ENCODE measurements around the gene KDM5A.
"Not testable (repeated sequence)": the region's sequence is repeated elsewhere in the genome, so short reads cannot be mapped to it uniquely, and the experiment has no call there.

Gene KDM5A

DNA sequence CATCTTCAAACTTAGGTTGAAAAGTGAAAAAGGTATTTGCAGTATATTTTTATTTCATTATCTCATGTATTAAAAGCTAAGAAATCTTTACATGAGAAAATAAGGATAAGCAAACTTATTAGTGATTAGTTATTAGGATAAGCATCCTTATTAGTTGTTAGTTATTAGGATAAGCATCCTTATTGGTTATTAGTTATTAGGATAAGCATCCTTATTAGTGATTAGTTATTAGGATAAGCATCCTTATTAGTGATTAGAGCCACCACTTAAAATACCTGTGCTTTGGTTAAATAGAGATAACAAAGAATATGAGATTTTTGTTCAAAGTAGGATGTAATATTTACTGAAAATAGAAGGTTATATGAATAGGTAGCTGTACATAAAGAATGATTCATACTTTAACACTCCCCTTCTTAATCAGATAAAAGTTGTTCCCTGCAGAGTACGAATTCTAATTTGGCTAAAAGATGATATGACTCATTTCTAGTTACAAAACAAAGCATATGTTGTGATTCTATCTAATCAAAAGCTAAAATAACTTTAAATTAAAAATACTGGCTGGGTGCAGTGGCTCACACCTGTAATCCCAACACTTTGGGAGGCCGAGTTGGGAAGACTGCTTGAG, 56.4 kb downstream of the KDM5A start:
- no peak for DNase-seq

DNA sequence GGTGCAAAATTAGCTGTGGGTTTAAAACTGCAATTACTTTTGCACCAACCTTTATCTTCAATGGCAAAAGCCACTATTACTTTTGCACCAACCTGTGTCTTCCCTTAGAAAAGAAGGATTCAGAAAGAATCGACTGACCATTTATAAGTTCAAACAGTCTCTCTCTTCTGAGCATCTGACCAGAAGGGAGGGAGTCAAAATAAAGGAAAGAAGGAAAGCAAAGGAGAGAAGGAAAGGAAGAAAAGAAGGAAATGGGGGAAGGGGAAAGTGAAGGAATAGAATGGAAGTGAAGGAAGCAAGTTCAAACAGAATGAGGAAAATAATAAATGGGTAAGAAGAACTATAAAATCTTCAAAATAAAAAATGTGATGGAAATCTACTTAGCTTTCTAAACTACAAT, 57.8 kb downstream of the KDM5A start:
- DNase-seq = no peak

DNA sequence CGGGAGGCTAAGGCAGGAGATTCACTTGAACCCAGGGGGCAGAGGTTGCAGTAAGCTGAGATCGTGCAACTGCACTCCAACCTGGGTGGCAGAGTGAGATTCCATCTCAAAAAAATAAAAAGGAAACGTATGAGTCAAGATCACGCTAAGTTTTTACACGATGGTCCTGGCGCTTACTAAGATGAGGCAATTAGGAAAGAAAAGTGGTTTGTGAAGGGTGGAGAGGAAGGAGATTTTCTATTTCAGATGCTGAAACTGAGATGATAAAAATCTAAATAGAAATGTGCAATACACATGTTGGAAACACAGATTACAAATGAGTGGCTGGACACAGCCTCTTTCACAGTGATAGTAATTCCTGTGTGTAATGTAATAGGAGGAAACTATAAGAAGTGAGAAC, 63.2 kb downstream of the KDM5A start:
- DNase-seq = no peak

DNA sequence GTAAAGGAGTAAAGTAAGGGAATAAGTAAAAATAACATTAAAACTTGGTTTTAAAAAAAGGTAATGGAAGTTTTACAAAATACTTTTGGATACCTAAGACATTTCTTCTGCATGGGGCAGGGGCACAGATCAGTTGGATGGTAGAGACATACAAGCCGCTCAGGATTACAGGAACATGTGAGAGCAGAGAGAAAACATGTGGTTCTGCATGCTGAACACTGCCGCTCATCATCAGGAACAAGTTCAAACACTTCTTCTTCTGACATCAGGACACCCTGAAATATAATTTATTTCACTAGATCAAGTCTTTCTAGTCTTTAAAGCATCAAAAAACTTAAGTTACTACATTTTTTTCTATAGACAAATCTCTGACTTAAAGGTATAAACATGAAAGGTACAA, 65.6 kb downstream of the KDM5A start:
- no peak for DNase-seq

DNA sequence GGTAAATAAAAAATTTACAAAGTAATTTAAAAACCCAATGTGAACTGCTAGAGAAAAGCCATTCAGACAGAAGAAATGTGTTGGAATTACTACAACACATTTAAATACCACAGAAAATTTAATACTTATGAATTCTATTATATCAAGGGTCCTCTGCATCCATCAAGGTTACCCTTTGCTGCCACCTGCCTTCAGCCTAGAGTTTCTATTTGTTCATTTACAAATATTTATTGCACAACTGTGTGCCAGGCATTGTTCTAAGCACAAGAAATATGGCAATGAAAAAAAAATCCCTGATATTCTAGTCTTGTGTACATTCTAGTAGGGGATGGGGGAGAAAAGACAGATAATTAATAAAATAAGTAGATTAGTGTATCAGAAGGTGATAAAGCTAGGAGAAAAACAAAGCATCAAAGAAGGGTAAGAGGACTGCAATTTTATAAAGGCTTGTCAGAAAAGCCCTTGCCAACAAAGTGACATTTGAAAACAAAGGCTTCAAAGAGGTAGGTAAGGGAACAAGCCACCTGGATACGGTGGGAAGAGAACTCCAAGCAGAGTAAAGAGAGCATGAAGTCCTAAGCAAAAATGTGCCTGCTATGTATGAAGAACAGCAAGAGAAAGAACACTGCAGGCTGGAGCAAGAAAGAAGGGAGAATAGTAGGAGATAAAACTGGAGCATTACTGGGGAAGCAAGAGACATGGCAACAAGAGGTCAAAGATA, 67.4 kb downstream of the KDM5A start:
- DNase-seq = peak; percentile 11

- no peak for DNase-seq
These were observed 70.2 kb downstream of the KDM5A start for GRCh38 chr12:318759-319515.

GRCh38 chr12:308511-308910, 80.6 kb downstream of the KDM5A start:
- no peak for DNase-seq

DNA sequence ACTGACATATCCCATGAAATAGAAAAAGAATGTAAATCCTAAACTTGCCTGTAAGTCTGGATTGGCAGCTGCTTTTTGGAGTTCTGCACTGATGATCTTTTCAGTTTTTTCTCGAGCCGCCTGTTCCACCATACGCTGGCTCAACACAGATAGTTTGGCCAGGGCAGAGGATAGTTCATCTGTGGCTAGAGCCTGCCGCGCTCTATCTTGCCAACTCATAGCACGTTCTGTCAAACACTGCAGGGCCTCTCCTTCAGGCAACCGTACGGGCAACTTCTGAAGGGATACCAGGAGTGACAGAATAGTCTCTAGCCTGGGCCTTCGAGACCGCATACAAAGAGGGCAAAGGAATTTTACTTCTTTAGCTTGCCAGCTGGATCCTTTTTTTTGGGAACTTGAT, 81.7 kb downstream of the KDM5A start:
- no peak for DNase-seq

- DNase-seq = no peak
These were observed 84.3 kb downstream of the KDM5A start for GRCh38 chr12:304805-305204.

GRCh38 chr12:302766-303165, 86.4 kb downstream of the KDM5A start:
- not testable (repeated sequence) for DNase-seq

GRCh38 chr12:300166-300565, 89.0 kb downstream of the KDM5A start:
- DNase-seq = not testable (repeated sequence)

- not testable (repeated sequence) for DNase-seq
These were observed 89.6 kb downstream of the KDM5A start for GRCh38 chr12:299511-299910.

- DNase-seq = not testable (repeated sequence)
These were observed 91.1 kb downstream of the KDM5A start for GRCh38 chr12:298059-298458.

DNA sequence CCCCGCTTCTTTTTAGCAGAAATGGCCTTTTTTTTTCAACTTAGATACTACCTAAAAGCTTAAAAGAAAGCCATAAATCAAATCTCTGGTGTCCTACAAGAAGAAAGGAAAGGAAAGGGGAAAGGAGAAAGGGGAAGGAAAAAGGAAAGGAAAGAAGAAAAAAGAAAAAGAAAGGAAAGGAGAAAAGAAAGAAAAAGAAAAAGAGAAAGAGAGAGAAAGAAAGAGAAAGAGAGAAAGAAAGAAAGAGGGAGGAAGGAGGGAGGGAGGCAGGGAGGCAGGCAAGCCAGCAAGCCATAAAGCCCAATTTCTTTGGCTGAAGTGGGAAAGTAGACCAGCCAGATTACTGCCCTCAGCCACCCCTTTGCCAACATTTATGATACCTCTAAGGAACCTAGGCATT, 94.0 kb downstream of the KDM5A start:
- no peak for DNase-seq

- no peak for DNase-seq
These were observed 95.9 kb downstream of the KDM5A start for GRCh38 chr12:293199-293598.

DNA sequence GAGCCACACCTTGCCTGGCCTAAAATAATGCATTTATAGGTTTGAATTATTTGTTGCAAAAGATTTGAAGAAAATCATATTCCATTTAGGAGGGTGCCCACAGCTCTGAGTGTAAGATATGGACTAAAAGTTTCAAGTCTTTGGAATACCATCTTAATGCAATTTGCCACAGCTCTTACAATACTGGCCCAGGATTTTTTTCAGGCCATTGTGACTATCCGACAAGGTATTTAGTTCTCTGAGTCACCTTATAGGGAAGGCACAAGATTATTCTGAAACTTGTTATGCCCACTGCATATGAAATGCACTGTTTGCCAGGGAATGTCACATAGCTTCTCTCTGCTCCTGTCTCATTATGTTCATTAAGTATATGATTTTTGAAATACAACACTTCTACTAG, 96.9 kb downstream of the KDM5A start:
- DNase-seq = no peak

DNA sequence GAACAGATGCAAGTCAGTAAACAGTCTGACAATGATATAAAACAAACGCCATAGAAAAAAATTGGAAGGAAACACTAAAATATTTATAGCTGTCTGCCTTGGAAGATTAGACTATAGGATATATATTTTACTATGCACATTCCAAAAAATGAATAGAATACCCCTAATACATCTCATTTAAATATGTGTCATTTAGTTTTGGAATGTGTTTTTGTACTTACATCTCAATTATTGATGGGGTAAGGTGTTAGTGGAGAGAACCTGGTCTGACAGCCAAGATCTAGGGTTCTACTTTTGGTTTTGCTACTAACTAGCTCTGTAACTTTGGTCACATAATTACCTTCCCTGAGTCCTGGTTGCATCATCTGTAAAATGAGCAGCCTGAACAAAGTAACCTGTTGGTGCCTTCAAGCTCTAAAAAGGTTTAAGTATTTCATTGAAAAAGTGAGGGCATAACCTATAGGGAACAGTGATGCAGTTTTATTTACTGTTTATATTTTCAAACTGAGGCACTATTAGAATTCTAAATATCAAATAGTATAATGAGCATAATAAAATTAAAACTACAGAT, 97.9 kb downstream of the KDM5A start:
- no peak for DNase-seq

DNA sequence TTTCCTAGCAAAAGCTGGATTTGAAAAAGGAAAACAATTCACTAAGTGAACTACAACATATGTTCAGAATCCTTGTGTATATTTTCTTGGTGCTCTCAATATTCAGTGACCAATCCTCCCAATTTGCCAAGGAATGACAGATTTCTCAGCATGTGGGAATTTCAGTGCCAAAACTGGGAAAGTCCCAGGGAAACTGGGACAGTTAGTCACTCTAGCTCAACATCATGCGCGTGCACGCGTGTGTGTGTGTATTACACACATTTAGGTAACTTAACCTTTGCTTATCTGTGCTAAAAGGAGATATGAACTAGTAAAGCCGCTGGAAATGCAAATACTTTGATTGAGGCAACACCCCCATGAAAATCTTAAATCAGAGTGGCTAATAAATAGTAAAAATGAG, 100.4 kb downstream of the KDM5A start:
- DNase-seq = no peak

- no peak for DNase-seq
These were observed 102.4 kb downstream of the KDM5A start for GRCh38 chr12:286531-287300.

GRCh38 chr12:278046-278445, 111.1 kb downstream of the KDM5A start:
- DNase-seq = no peak

- peak; percentile 18 for DNase-seq
These were observed 113.3 kb downstream of the KDM5A start for GRCh38 chr12:275812-276211.

DNA sequence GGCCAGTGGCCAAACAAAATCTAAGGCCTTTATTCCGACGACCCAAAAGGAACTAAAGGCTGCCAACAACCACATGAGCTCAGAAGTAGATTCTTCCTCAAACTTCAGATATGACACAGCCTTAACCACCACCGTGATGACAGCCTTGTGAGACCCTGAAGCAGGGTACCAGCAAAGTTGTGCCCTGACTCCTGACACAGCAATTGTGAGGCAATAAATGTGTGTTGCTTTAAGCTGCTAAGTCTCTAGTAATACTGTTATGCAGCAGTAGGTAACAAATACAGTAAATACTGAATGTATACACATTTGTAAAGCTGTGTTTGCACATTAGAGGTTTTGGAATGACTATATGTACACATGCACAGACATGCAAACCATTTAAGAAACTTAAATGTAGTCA, 115.7 kb downstream of the KDM5A start:
- no peak for DNase-seq

DNA sequence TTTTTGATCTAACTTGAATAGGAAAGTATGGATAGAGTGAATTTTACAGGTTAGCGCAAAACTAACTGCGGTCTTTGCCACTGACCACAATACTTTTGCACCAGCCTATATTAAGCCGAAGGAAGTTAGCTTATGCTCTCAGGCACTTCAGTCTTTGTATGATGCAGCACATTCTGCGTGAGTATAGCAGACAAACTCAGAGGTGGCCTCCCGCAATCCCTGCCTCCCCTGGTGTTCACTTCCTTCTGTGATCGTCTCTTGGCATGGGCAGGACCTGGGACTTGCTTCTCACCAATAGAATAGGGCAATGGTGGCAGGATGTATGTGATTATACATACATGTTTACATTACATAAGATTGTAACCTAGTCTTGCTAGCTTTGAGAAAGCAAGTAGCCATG, 116.2 kb downstream of the KDM5A start:
- no peak for DNase-seq
